ENCODE measurements around the gene SCMH1.

The SCMH1 gene

GRCh38 chr1:41073971-41074370 lies 168.1 kb downstream of the SCMH1 start:
- Histone ChIP-seq H3K9me3 (ENCODE audit: severe bottlenecking) (no peaks in the 10 kb centered on the region), H3K36me3 (peaks cover 26% of the 10 kb centered on the region), H3K27ac (no peak overlapping the region), H3K4me3 (ENCODE audit: low read depth, low read length) (no peak overlapping the region), H3K27me3 (ENCODE audit: insufficient read depth, low read depth, severe bottlenecking) (no peaks in the 10 kb centered on the region)
- DNase-seq = no peak
- TF ChIP-seq CTCF (IDR thresholded peaks at IDR 0.05; ENCODE audit: low read depth, low read length) = no peak

- Histone ChIP-seq H3K27ac (no peak overlapping the region), H3K4me3 (ENCODE audit: low read depth, low read length) (no peak overlapping the region), H3K9me3 (ENCODE audit: severe bottlenecking) (no peaks in the 10 kb centered on the region), H3K27me3 (ENCODE audit: insufficient read depth, low read depth, severe bottlenecking) (no peaks in the 10 kb centered on the region), H3K36me3 (peaks cover 45% of the 10 kb centered on the region)
- TF ChIP-seq CTCF (IDR thresholded peaks at IDR 0.05; ENCODE audit: low read depth, low read length) = no peak
- DNase-seq = no peak
Measured at GRCh38 chr1:41072051-41072450, 170.1 kb downstream of the SCMH1 start.

- H3K36me3 ChIP-seq = peaks cover 68% of the 10 kb centered on the region
- TF ChIP-seq CTCF (IDR thresholded peaks at IDR 0.05; ENCODE audit: low read depth, low read length) = no peak
Measured at GRCh38 chr1:41056907-41057306, 185.2 kb downstream of the SCMH1 start.

GRCh38 chr1:41053316-41053715 lies 188.8 kb downstream of the SCMH1 start:
- DNase-seq = no peak

More at GRCh38 chr1:41056907-41057306, 185.2 kb downstream of the SCMH1 start:
- H3K27me3 ChIP-seq (ENCODE audit: insufficient read depth, low read depth, severe bottlenecking) = no peaks in the 10 kb centered on the region
- no peak overlapping the region for H3K27ac ChIP-seq
- H3K9me3 ChIP-seq (ENCODE audit: severe bottlenecking) = no peaks in the 10 kb centered on the region
- H3K4me3 ChIP-seq (ENCODE audit: low read depth, low read length) = no peak overlapping the region
- no peak for DNase-seq

GRCh38 chr1:41051022-41051421 lies 191.1 kb downstream of the SCMH1 start:
- H3K4me3 ChIP-seq (ENCODE audit: low read depth, low read length) = no peak overlapping the region
- H3K27ac ChIP-seq = no peak overlapping the region
- H3K36me3 ChIP-seq = peaks cover 67% of the 10 kb centered on the region
- H3K9me3 ChIP-seq (ENCODE audit: severe bottlenecking) = no peaks in the 10 kb centered on the region
- no peak for DNase-seq
- TF ChIP-seq CTCF (IDR thresholded peaks at IDR 0.05; ENCODE audit: low read depth, low read length) = no peak
- no peaks in the 10 kb centered on the region for H3K27me3 ChIP-seq (ENCODE audit: insufficient read depth, low read depth, severe bottlenecking)

More at GRCh38 chr1:41053316-41053715, 188.8 kb downstream of the SCMH1 start:
- H3K27ac ChIP-seq = no peak overlapping the region
- H3K36me3 ChIP-seq = peaks cover 61% of the 10 kb centered on the region
- H3K9me3 ChIP-seq (ENCODE audit: severe bottlenecking) = no peaks in the 10 kb centered on the region
- no peak for TF ChIP-seq CTCF (IDR thresholded peaks at IDR 0.05; ENCODE audit: low read depth, low read length)
- no peak overlapping the region for H3K4me3 ChIP-seq (ENCODE audit: low read depth, low read length)
- no peaks in the 10 kb centered on the region for H3K27me3 ChIP-seq (ENCODE audit: insufficient read depth, low read depth, severe bottlenecking)

GRCh38 chr1:41048540-41048939 lies 193.6 kb downstream of the SCMH1 start:
- H3K9me3 ChIP-seq (ENCODE audit: severe bottlenecking) = no peaks in the 10 kb centered on the region
- peaks cover 71% of the 10 kb centered on the region for H3K36me3 ChIP-seq
- H3K27ac ChIP-seq = no peak overlapping the region
- no peak for TF ChIP-seq CTCF (IDR thresholded peaks at IDR 0.05; ENCODE audit: low read depth, low read length)
- no peaks in the 10 kb centered on the region for H3K27me3 ChIP-seq (ENCODE audit: insufficient read depth, low read depth, severe bottlenecking)
- no peak overlapping the region for H3K4me3 ChIP-seq (ENCODE audit: low read depth, low read length)
- no peak for DNase-seq
